ENCODE data around the gene CHST14.

CHST14 gene

GRCh38 chr15:40463279-40463678, 7.5 kb upstream of the CHST14 start:
- H3K36me3 ChIP-seq (ENCODE audit: control insufficient read depth, insufficient read depth, low read length) = peaks cover 58% of the 10 kb centered on the region
- no peaks in the 10 kb centered on the region for H3K27me3 ChIP-seq (replicated peaks; ENCODE audit: control insufficient read depth, insufficient read depth, low read length, poor library complexity, severe bottlenecking)
- H3K4me3 ChIP-seq (ENCODE audit: insufficient read depth, low read depth, low read length, poor library complexity, severe bottlenecking) = no peak overlapping the region
- no peaks in the 10 kb centered on the region for H3K4me1 ChIP-seq (ENCODE audit: control insufficient read depth, insufficient read depth, low read length, poor library complexity, severe bottlenecking)
- H3K9me3 ChIP-seq (ENCODE audit: control insufficient read depth, low read length) = no peaks in the 10 kb centered on the region
- DNase-seq = no peak
- H3K27ac ChIP-seq (ENCODE audit: insufficient read depth, low read length, poor library complexity, severe bottlenecking) = no peak overlapping the region

- Histone ChIP-seq H3K27ac (ENCODE audit: insufficient read depth, low read length, poor library complexity, severe bottlenecking) (no peak overlapping the region), H3K4me3 (ENCODE audit: insufficient read depth, low read depth, low read length, poor library complexity, severe bottlenecking) (no peak overlapping the region), H3K36me3 (ENCODE audit: control insufficient read depth, insufficient read depth, low read length) (peaks cover 51% of the 10 kb centered on the region), H3K9me3 (ENCODE audit: control insufficient read depth, low read length) (no peaks in the 10 kb centered on the region), H3K4me1 (ENCODE audit: control insufficient read depth, insufficient read depth, low read length, poor library complexity, severe bottlenecking) (no peaks in the 10 kb centered on the region), H3K27me3 (replicated peaks; ENCODE audit: control insufficient read depth, insufficient read depth, low read length, poor library complexity, severe bottlenecking) (no peaks in the 10 kb centered on the region)
- DNase-seq = no peak
These were observed 6.8 kb upstream of the CHST14 start for GRCh38 chr15:40463886-40464545.

- no peaks in the 10 kb centered on the region for H3K4me1 ChIP-seq (ENCODE audit: control insufficient read depth, insufficient read depth, low read length, poor library complexity, severe bottlenecking)
- H3K9me3 ChIP-seq (ENCODE audit: control insufficient read depth, low read length) = no peaks in the 10 kb centered on the region
- H3K4me3 ChIP-seq (ENCODE audit: insufficient read depth, low read depth, low read length, poor library complexity, severe bottlenecking) = no peak overlapping the region
- peaks cover 44% of the 10 kb centered on the region for H3K36me3 ChIP-seq (ENCODE audit: control insufficient read depth, insufficient read depth, low read length)
- H3K27me3 ChIP-seq (replicated peaks; ENCODE audit: control insufficient read depth, insufficient read depth, low read length, poor library complexity, severe bottlenecking) = no peaks in the 10 kb centered on the region
- H3K27ac ChIP-seq (ENCODE audit: insufficient read depth, low read length, poor library complexity, severe bottlenecking) = no peak overlapping the region
- DNase-seq = no peak
These were observed 6.1 kb upstream of the CHST14 start for GRCh38 chr15:40464595-40465185.

- Histone ChIP-seq H3K36me3 (ENCODE audit: control insufficient read depth, insufficient read depth, low read length) (peaks cover 35% of the 10 kb centered on the region), H3K4me3 (ENCODE audit: insufficient read depth, low read depth, low read length, poor library complexity, severe bottlenecking) (no peak overlapping the region), H3K4me1 (ENCODE audit: control insufficient read depth, insufficient read depth, low read length, poor library complexity, severe bottlenecking) (peaks cover 3% of the 10 kb centered on the region), H3K9me3 (ENCODE audit: control insufficient read depth, low read length) (no peaks in the 10 kb centered on the region), H3K27me3 (replicated peaks; ENCODE audit: control insufficient read depth, insufficient read depth, low read length, poor library complexity, severe bottlenecking) (no peaks in the 10 kb centered on the region), H3K27ac (ENCODE audit: insufficient read depth, low read length, poor library complexity, severe bottlenecking) (no peak overlapping the region)
- no peak for DNase-seq
These were observed 4.8 kb upstream of the CHST14 start for GRCh38 chr15:40465939-40466338.

- H3K9me3 ChIP-seq (ENCODE audit: control insufficient read depth, low read length) = no peaks in the 10 kb centered on the region
- peaks cover 35% of the 10 kb centered on the region for H3K36me3 ChIP-seq (ENCODE audit: control insufficient read depth, insufficient read depth, low read length)
- H3K4me3 ChIP-seq (ENCODE audit: insufficient read depth, low read depth, low read length, poor library complexity, severe bottlenecking) = no peak overlapping the region
- H3K4me1 ChIP-seq (ENCODE audit: control insufficient read depth, insufficient read depth, low read length, poor library complexity, severe bottlenecking) = peaks cover 5% of the 10 kb centered on the region
- H3K27me3 ChIP-seq (replicated peaks; ENCODE audit: control insufficient read depth, insufficient read depth, low read length, poor library complexity, severe bottlenecking) = no peaks in the 10 kb centered on the region
- DNase-seq = no peak
- H3K27ac ChIP-seq (ENCODE audit: insufficient read depth, low read length, poor library complexity, severe bottlenecking) = no peak overlapping the region
These were observed 4.1 kb upstream of the CHST14 start for GRCh38 chr15:40466426-40467260.

- Histone ChIP-seq H3K27ac (ENCODE audit: insufficient read depth, low read length, poor library complexity, severe bottlenecking) (no peak overlapping the region), H3K4me1 (ENCODE audit: control insufficient read depth, insufficient read depth, low read length, poor library complexity, severe bottlenecking) (peaks cover 10% of the 10 kb centered on the region), H3K9me3 (ENCODE audit: control insufficient read depth, low read length) (no peaks in the 10 kb centered on the region), H3K27me3 (replicated peaks; ENCODE audit: control insufficient read depth, insufficient read depth, low read length, poor library complexity, severe bottlenecking) (no peaks in the 10 kb centered on the region), H3K4me3 (ENCODE audit: insufficient read depth, low read depth, low read length, poor library complexity, severe bottlenecking) (no peak overlapping the region), H3K36me3 (ENCODE audit: control insufficient read depth, insufficient read depth, low read length) (peaks cover 30% of the 10 kb centered on the region)
- no peak for DNase-seq
These were observed 3.5 kb upstream of the CHST14 start for GRCh38 chr15:40467261-40467615.

- peaks cover 17% of the 10 kb centered on the region for H3K36me3 ChIP-seq (ENCODE audit: control insufficient read depth, insufficient read depth, low read length)
- H3K27ac ChIP-seq (ENCODE audit: insufficient read depth, low read length, poor library complexity, severe bottlenecking) = no peak overlapping the region
These were observed 1.9 kb upstream of the CHST14 start for GRCh38 chr15:40468898-40469331.

GRCh38 chr15:40469776-40470390, 901 bp upstream of the CHST14 start:
- Histone ChIP-seq H3K27me3 (replicated peaks; ENCODE audit: control insufficient read depth, insufficient read depth, low read length, poor library complexity, severe bottlenecking) (no peaks in the 10 kb centered on the region), H3K27ac (ENCODE audit: insufficient read depth, low read length, poor library complexity, severe bottlenecking) (peak overlapping the region; percentile 55), H3K4me3 (ENCODE audit: insufficient read depth, low read depth, low read length, poor library complexity, severe bottlenecking) (no peak overlapping the region), H3K36me3 (ENCODE audit: control insufficient read depth, insufficient read depth, low read length) (peaks cover 10% of the 10 kb centered on the region), H3K9me3 (ENCODE audit: control insufficient read depth, low read length) (no peaks in the 10 kb centered on the region), H3K4me1 (ENCODE audit: control insufficient read depth, insufficient read depth, low read length, poor library complexity, severe bottlenecking) (peaks cover 10% of the 10 kb centered on the region)
- no peak for DNase-seq

More at GRCh38 chr15:40468898-40469331, 1.9 kb upstream of the CHST14 start:
- Histone ChIP-seq H3K4me3 (ENCODE audit: insufficient read depth, low read depth, low read length, poor library complexity, severe bottlenecking) (no peak overlapping the region), H3K4me1 (ENCODE audit: control insufficient read depth, insufficient read depth, low read length, poor library complexity, severe bottlenecking) (peaks cover 10% of the 10 kb centered on the region), H3K27me3 (replicated peaks; ENCODE audit: control insufficient read depth, insufficient read depth, low read length, poor library complexity, severe bottlenecking) (no peaks in the 10 kb centered on the region), H3K9me3 (ENCODE audit: control insufficient read depth, low read length) (no peaks in the 10 kb centered on the region)
- no peak for DNase-seq

GRCh38 chr15:40471105-40471807, 472 bp downstream of the CHST14 start:
- peak overlapping the region; percentile 57 for H3K27ac ChIP-seq (ENCODE audit: insufficient read depth, low read length, poor library complexity, severe bottlenecking)
- H3K4me3 ChIP-seq (ENCODE audit: insufficient read depth, low read depth, low read length, poor library complexity, severe bottlenecking) = peak overlapping the region; percentile 78
- no peaks in the 10 kb centered on the region for H3K27me3 ChIP-seq (replicated peaks; ENCODE audit: control insufficient read depth, insufficient read depth, low read length, poor library complexity, severe bottlenecking)
- H3K4me1 ChIP-seq (ENCODE audit: control insufficient read depth, insufficient read depth, low read length, poor library complexity, severe bottlenecking) = peaks cover 10% of the 10 kb centered on the region
- peak in 1 of 3 donors; percentile 20 for DNase-seq
- H3K9me3 ChIP-seq (ENCODE audit: control insufficient read depth, low read length) = no peaks in the 10 kb centered on the region
- peaks cover 3% of the 10 kb centered on the region for H3K36me3 ChIP-seq (ENCODE audit: control insufficient read depth, insufficient read depth, low read length)
